B cell (primary cell): ENCODE results near the gene LHFPL6. TPM values are rescaled to one million over a fixed set of nuclear protein-coding genes. Genes with fewer than 3 reads are reported as not detected.

Source experiments
- ATAC-seq: fragments of 200-7000 bp; cut with Tn5 transposase; one replicate; pipeline ENCODE4 v1.10.0; 2021; ENCODE audit warnings: low read depth, mild to moderate bottlenecking, moderate number of reproducible peaks, moderate library complexity
- CTCF ChIA-PET: fragments of 350-600 bp; sonication (Branson Sonifier 250); formaldehyde crosslinking; loops from one replicate; lab custom pipeline; 2021; ENCODE audit warnings: antibody characterized with exemption, inconsistent platforms; lab: Charles Lee
- POLR2A ChIA-PET: fragments of 350-600 bp; sonication (Branson Sonifier 250); formaldehyde crosslinking; loops from one replicate; lab custom pipeline; 2021; ENCODE audit warnings: antibody characterized with exemption; lab: Charles Lee
- DNase-seq: peaks from one replicate; pipeline ENCODE4 v3.0.0; 2013
- H2AFZ ChIP-seq: 2 replicates; pipeline ENCODE4 v1.6.1; 2012; ENCODE audit warnings: mild to moderate bottlenecking, low read depth, low read length; ENCODE audit not compliant: insufficient read depth, poor library complexity, severe bottlenecking
- H3K27ac ChIP-seq, 2 donors: 1 replicate in 1 of 2; 2 replicates in 1 of 2; pipeline ENCODE4 v1.5.1; 2012 to 2013; ENCODE audit warnings: low read length in 2 of 2, mild to moderate bottlenecking in 2 of 2, moderate library complexity in 1 of 2
- H3K27me3 ChIP-seq, 4 experiments: fragments of 200-600 bp in 1 of 4; sonication (generic) in 1 of 4; replicated peaks in 1 of 4; 1 replicate in 2 of 4; 2 replicates in 2 of 4; pipeline versions ENCODE4 v1.6.1 to v1.7.0; 2013 to 2016; ENCODE audit warnings: low read length in 3 of 4, mild to moderate bottlenecking in 2 of 4, mixed read lengths in 1 of 4, moderate library complexity in 1 of 4; ENCODE audit not compliant: insufficient read depth in 4 of 4, control insufficient read depth in 3 of 4; ENCODE audit errors: control extremely low read depth in 1 of 4
- H3K36me3 ChIP-seq, 2 experiments: replicated peaks in 1 of 2; 1 replicate in 1 of 2; 2 replicates in 1 of 2; pipeline versions ENCODE4 v1.6.1 to v1.7.1; 2013; ENCODE audit warnings: low read length in 1 of 2; ENCODE audit not compliant: insufficient read depth in 2 of 2, control insufficient read depth in 1 of 2; ENCODE audit errors: control extremely low read depth in 1 of 2, extremely low read depth in 1 of 2
- H3K4me1 ChIP-seq, 2 donors: fragments of 200-600 bp in 1 of 2; sonication (generic) in 1 of 2; 1 replicate in 1 of 2; 2 replicates in 1 of 2; pipeline versions ENCODE4 v1.5.1 to v1.6.1; 2013 to 2017; ENCODE audit warnings: low read length in 2 of 2; ENCODE audit not compliant: control insufficient read depth in 2 of 2, insufficient read depth in 2 of 2
- H3K4me2 ChIP-seq: replicated peaks from 2 replicates; pipeline ENCODE3; 2012; ENCODE audit warnings: mild to moderate bottlenecking, low read depth, low read length; ENCODE audit not compliant: poor library complexity, severe bottlenecking
- H3K4me3 ChIP-seq, 5 experiments: fragments of 200-600 bp in 1 of 5; sonication (generic) in 1 of 5; 1 replicate in 3 of 5; 2 replicates in 2 of 5; pipeline versions ENCODE4 v1.5.1 to v1.7.0; 2011 to 2016; ENCODE audit warnings: low read length in 4 of 5, mild to moderate bottlenecking in 4 of 5, low read depth in 2 of 5, control low read depth in 1 of 5, moderate library complexity in 1 of 5; ENCODE audit not compliant: insufficient read depth in 1 of 5; ENCODE audit errors: control extremely low read depth in 1 of 5, extremely low read depth in 1 of 5
- H3K79me2 ChIP-seq: fragments of 200-600 bp; sonication (generic); one replicate; pipeline ENCODE4 v1.6.0; 2016; ENCODE audit warnings: low read length; ENCODE audit not compliant: control insufficient read depth, insufficient read depth
- H3K9ac ChIP-seq: fragments of 200-600 bp; sonication (generic); 2 replicates; pipeline ENCODE4 v1.6.1; 2017; ENCODE audit warnings: mild to moderate bottlenecking, low read length, moderate library complexity
- H3K9me3 ChIP-seq, 3 donors: one replicate each; pipeline versions ENCODE4 v1.6.1 to v1.7.1; 2013; ENCODE audit warnings: low read length in 2 of 3; ENCODE audit not compliant: control insufficient read depth in 2 of 3, insufficient read depth in 1 of 3; ENCODE audit errors: control extremely low read depth in 1 of 3
- H4K20me1 ChIP-seq: 2 replicates; pipeline ENCODE4 v1.6.0; 2012; ENCODE audit warnings: mild to moderate bottlenecking, low read length; ENCODE audit not compliant: insufficient read depth, control insufficient read depth, poor library complexity, severe bottlenecking
- H3K27ac Mint-ChIP-seq: one replicate; pipeline ENCODE4 v1.8.0; 2021; ENCODE audit warnings: mixed read lengths
- H3K27me3 Mint-ChIP-seq: one replicate; pipeline ENCODE4 v1.8.0; 2021; ENCODE audit warnings: mixed read lengths
- H3K4me1 Mint-ChIP-seq: one replicate; pipeline ENCODE4 v1.8.0; 2021; ENCODE audit warnings: mixed read lengths
- H3K4me3 Mint-ChIP-seq: one replicate; pipeline ENCODE4 v1.8.0; 2021; ENCODE audit warnings: mixed read lengths
- H3K9me3 Mint-ChIP-seq: one replicate; pipeline ENCODE4 v1.8.0; 2022; ENCODE audit warnings: mixed read lengths; ENCODE audit not compliant: insufficient read depth
- CTCF ChIP-seq: fragments of 200-600 bp; IDR thresholded peaks from one replicate; pipeline ENCODE4 v1.8.0; 2022; ENCODE audit warnings: antibody characterized with exemption, mild to moderate bottlenecking
- EZH2 ChIP-seq: IDR thresholded peaks from 2 replicates; pipeline ENCODE4 v1.6.1; 2012; ENCODE audit warnings: borderline replicate concordance, low read depth, mild to moderate bottlenecking, moderate library complexity, low read length; ENCODE audit not compliant: insufficient read depth, poor library complexity, severe bottlenecking
- WGBS: methylation state at CpG from one replicate; pipeline ENCODE4 v1.1.5; 2013; ENCODE audit warnings: missing lambda C conversion rate; ENCODE audit not compliant: insufficient coverage; 5-methylcytosine and 5-hydroxymethylcytosine counted together
- intact Hi-C: fragments of 100-400 bp; cut with micrococcal nuclease; formaldehyde crosslinking; loops from one replicate; pipeline ENCODE4 v1.10.0; 2022
- polyA plus RNA-seq: library from polyadenylated mRNA; depleted of rRNA; stranded (reverse); fragments of >200 nt; gene quantifications from 2 replicates; pipeline ENCODE4 v1.2.3, GENCODE V29; 2012
- total RNA-seq, 2 donors: library from RNA; stranded (reverse); fragments of 120-200 nt in 1 of 2; gene quantifications; 1 replicate in 1 of 2; 2 replicates in 1 of 2; pipeline versions ENCODE4 v1.2.3 to v1.2.4, GENCODE V29; 2013 to 2022

Gene LHFPL6
- total and polyA plus RNA-seq, 2 donors (not counting 1 experiment from before 2014, with no cell fraction given): 0.01 TPM; not detected in 1

GRCh38 chr13:39538816-39539790 is 63.9 kb downstream of the LHFPL6 start:
- CTCF ChIA-PET: no interaction called here
- no peaks in the 10 kb centered on the region for H3K4me1 Mint-ChIP-seq
- no peak overlapping the region for H3K9ac ChIP-seq

More at GRCh38 chr13:39538816-39539790, 63.9 kb downstream of the LHFPL6 start:
- intact Hi-C loops: no loop called here
- Histone ChIP-seq H4K20me1 (no peaks in the 10 kb centered on the region), H3K4me1 (no peaks in the 10 kb centered on the region), H3K9me3 (no peaks in the 10 kb centered on the region), H3K27me3 (no peaks in the 10 kb centered on the region), H3K27ac (no peak overlapping the region), H3K79me2 (no peaks in the 10 kb centered on the region), H3K4me2 (no peak overlapping the region), H3K4me3 (no peak overlapping the region), H3K36me3 (no peaks in the 10 kb centered on the region), H2AFZ (no peak overlapping the region)
- DNase-seq (no peak), ATAC-seq (no peak)
- 97% methylated on average over 3 of the region's 8 CpGs for WGBS
- H3K27ac Mint-ChIP-seq: no peak overlapping the region
- TF ChIP-seq EZH2: no peak
- TF ChIP-seq CTCF: no peak
- no peaks in the 10 kb centered on the region for H3K9me3 Mint-ChIP-seq
- H3K27me3 Mint-ChIP-seq: no peaks in the 10 kb centered on the region
- H3K4me3 Mint-ChIP-seq: no peak overlapping the region
- POLR2A ChIA-PET: no interaction called here
